MM.1S (cell line): Measurements from ENCODE around the gene C14orf93.

ENCODE experiments used
- DNase-seq: peaks from one replicate; pipeline ENCODE4 v3.0.0-alpha.2; 2015
- H2AFZ ChIP-seq: fragments of 300-600 bp; sonication (generic); 2 replicates; pipeline ENCODE4 v1.6.0; 2016; ENCODE audit warnings: antibody characterized with exemption, low read length
- H3F3A ChIP-seq: fragments of 300-600 bp; sonication (generic); 2 replicates; pipeline ENCODE4 v1.6.1; 2016; ENCODE audit warnings: mild to moderate bottlenecking, antibody characterized with exemption, low read length, moderate library complexity, mixed read lengths; ENCODE audit not compliant: insufficient read depth
- H3K27ac ChIP-seq: fragments of 300-600 bp; sonication (generic); 2 replicates; pipeline ENCODE4 v1.5.1; 2016; ENCODE audit warnings: mild to moderate bottlenecking, low read length
- H3K27me3 ChIP-seq: fragments of 300-600 bp; sonication (generic); replicated peaks from 2 replicates; pipeline ENCODE4 v1.6.0; 2016; ENCODE audit warnings: low read length; ENCODE audit not compliant: insufficient read depth
- H3K36me3 ChIP-seq: fragments of 300-600 bp; sonication (generic); replicated peaks from 2 replicates; pipeline ENCODE4 v1.6.1; 2016; ENCODE audit warnings: mild to moderate bottlenecking, low read length, mixed read lengths; ENCODE audit not compliant: insufficient read depth
- H3K4me1 ChIP-seq: fragments of 300-600 bp; sonication (generic); 2 replicates; pipeline ENCODE4 v1.6.1; 2016; ENCODE audit warnings: low read length, mixed read lengths
- H3K4me2 ChIP-seq: fragments of 300-600 bp; sonication (generic); 2 replicates; pipeline ENCODE4 v1.6.0; 2016; ENCODE audit warnings: low read depth, low read length
- H3K4me3 ChIP-seq: fragments of 300-600 bp; sonication (generic); 2 replicates; pipeline ENCODE4 v1.5.1; 2016; ENCODE audit warnings: low read length, mixed read lengths
- H3K79me2 ChIP-seq: fragments of 300-600 bp; sonication (generic); 2 replicates; pipeline ENCODE4 v1.6.1; 2016; ENCODE audit warnings: mixed run types, low read length, mixed read lengths
- H3K9ac ChIP-seq: fragments of 300-600 bp; sonication (generic); 2 replicates; pipeline ENCODE4 v1.6.1; 2016; ENCODE audit warnings: low read length, mixed read lengths
- H3K9me2 ChIP-seq: fragments of 300-600 bp; sonication (generic); replicated peaks from 2 replicates; pipeline ENCODE4 v1.6.1; 2016; ENCODE audit warnings: mild to moderate bottlenecking, low read length, mixed read lengths; ENCODE audit not compliant: insufficient read depth
- H3K9me3 ChIP-seq: fragments of 300-600 bp; sonication (generic); replicated peaks from 2 replicates; pipeline ENCODE4 v1.6.1; 2016; ENCODE audit warnings: mild to moderate bottlenecking, low read length, mixed read lengths; ENCODE audit not compliant: insufficient read depth
- H4K20me1 ChIP-seq: fragments of 300-600 bp; sonication (generic); 2 replicates; pipeline ENCODE4 v1.6.1; 2016; ENCODE audit warnings: mild to moderate bottlenecking, low read length, moderate library complexity, mixed read lengths; ENCODE audit not compliant: insufficient read depth
- CTCF ChIP-seq: fragments of 300-600 bp; sonication (generic); IDR thresholded peaks from 2 replicates; pipeline ENCODE4 v1.5.1; 2016; ENCODE audit warnings: antibody characterized with exemption, low read length, mixed read lengths
- EZH2 ChIP-seq: fragments of 300-600 bp; sonication (generic); optimal IDR thresholded peaks from 2 replicates; pipeline ENCODE3; 2017; ENCODE audit warnings: low read depth, mild to moderate bottlenecking, antibody characterized with exemption, low read length, mixed read lengths
- EZH2phosphoT487 ChIP-seq: fragments of 300-600 bp; sonication (generic); IDR thresholded peaks from 2 replicates; pipeline ENCODE4 v1.6.1; 2018; ENCODE audit warnings: antibody characterized with exemption, low read length

C14orf93 gene

GRCh38 chr14:23043754-23044153 lies 33.8 kb upstream of the C14orf93 start:
- no peak overlapping the region for H3K27ac ChIP-seq
- no peaks in the 10 kb centered on the region for H3K4me1 ChIP-seq
- no peaks in the 10 kb centered on the region for H3K27me3 ChIP-seq
- no peak for DNase-seq
- H3K79me2 ChIP-seq = no peaks in the 10 kb centered on the region
- no peak overlapping the region for H3K9ac ChIP-seq
- no peak overlapping the region for H3K4me3 ChIP-seq
- no peaks in the 10 kb centered on the region for H3F3A ChIP-seq
- no peak overlapping the region for H2AFZ ChIP-seq
- no peaks in the 10 kb centered on the region for H3K9me3 ChIP-seq
- H3K36me3 ChIP-seq = no peaks in the 10 kb centered on the region
- H4K20me1 ChIP-seq = no peaks in the 10 kb centered on the region
- H3K4me2 ChIP-seq = no peak overlapping the region
- TF ChIP-seq EZH2phosphoT487 (no peak), EZH2 (no peak), CTCF (no peak)
- H3K9me2 ChIP-seq = no peaks in the 10 kb centered on the region

GRCh38 chr14:23043145-23043544 lies 33.2 kb upstream of the C14orf93 start:
- Histone ChIP-seq H3K27ac (no peak overlapping the region), H3K9me3 (no peaks in the 10 kb centered on the region), H3K4me2 (no peak overlapping the region), H3K79me2 (no peaks in the 10 kb centered on the region), H3F3A (no peaks in the 10 kb centered on the region), H3K9ac (no peak overlapping the region), H3K36me3 (no peaks in the 10 kb centered on the region), H3K4me1 (no peaks in the 10 kb centered on the region), H4K20me1 (no peaks in the 10 kb centered on the region), H2AFZ (no peak overlapping the region), H3K27me3 (no peaks in the 10 kb centered on the region), H3K4me3 (no peak overlapping the region), H3K9me2 (no peaks in the 10 kb centered on the region)
- no peak for DNase-seq
- TF ChIP-seq EZH2phosphoT487 (no peak), EZH2 (no peak), CTCF (no peak)

GRCh38 chr14:23042162-23042965 lies 32.4 kb upstream of the C14orf93 start, which contains the start of gene PSMB11:
Gene PSMB11 (plus strand): TSS chr14:23042212. CDS start chr14:23042226, 14 bp downstream.
- Histone ChIP-seq H3K36me3 (no peaks in the 10 kb centered on the region), H3K9ac (no peak within 1 kb of the TSS), H4K20me1 (no peaks in the 10 kb centered on the region), H3K4me1 (no peaks in the 10 kb centered on the region), H3K4me3 (no peak within 1 kb of the TSS), H2AFZ (no peak within 1 kb of the TSS), H3F3A (no peaks in the 10 kb centered on the region), H3K79me2 (no peaks in the 10 kb centered on the region), H3K4me2 (no peak within 1 kb of the TSS), H3K27ac (no peak within 1 kb of the TSS), H3K9me2 (no peaks in the 10 kb centered on the region), H3K9me3 (no peaks in the 10 kb centered on the region), H3K27me3 (no peaks in the 10 kb centered on the region)
- DNase-seq = no peak
- TF ChIP-seq EZH2phosphoT487 (no peak), CTCF (no peak), EZH2 (no peak)
